ENCODE data around the gene PDXDC1. TPM values are rescaled to one million over a fixed set of nuclear protein-coding genes. Genes with fewer than 3 reads are reported as not detected.
A peak's percentile ranks its signal among the peaks of the same experiment; 100 is the strongest.
"Not testable (repeated sequence)": the region's sequence is repeated elsewhere in the genome, so short reads cannot be mapped to it uniquely, and the experiment has no call there.

PDXDC1 gene, protein sequence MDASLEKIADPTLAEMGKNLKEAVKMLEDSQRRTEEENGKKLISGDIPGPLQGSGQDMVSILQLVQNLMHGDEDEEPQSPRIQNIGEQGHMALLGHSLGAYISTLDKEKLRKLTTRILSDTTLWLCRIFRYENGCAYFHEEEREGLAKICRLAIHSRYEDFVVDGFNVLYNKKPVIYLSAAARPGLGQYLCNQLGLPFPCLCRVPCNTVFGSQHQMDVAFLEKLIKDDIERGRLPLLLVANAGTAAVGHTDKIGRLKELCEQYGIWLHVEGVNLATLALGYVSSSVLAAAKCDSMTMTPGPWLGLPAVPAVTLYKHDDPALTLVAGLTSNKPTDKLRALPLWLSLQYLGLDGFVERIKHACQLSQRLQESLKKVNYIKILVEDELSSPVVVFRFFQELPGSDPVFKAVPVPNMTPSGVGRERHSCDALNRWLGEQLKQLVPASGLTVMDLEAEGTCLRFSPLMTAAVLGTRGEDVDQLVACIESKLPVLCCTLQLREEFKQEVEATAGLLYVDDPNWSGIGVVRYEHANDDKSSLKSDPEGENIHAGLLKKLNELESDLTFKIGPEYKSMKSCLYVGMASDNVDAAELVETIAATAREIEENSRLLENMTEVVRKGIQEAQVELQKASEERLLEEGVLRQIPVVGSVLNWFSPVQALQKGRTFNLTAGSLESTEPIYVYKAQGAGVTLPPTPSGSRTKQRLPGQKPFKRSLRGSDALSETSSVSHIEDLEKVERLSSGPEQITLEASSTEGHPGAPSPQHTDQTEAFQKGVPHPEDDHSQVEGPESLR
- total RNA-seq: 10 to 100 TPM; 83.9 to 86.7 TPM
- 10 to 100 TPM; 11.1 to 37.2 TPM for polyA plus RNA-seq

GRCh38 chr16:14974656-14975417 lies at the start of gene PDXDC1:
PDXDC1 (plus strand) TSS chr16:14975026; CDS start chr16:14975200, 174 bp downstream.
- Histone ChIP-seq H3K4me3 (ENCODE audit: low read length in 2 of 2) (peak within 1 kb of the TSS; percentile 63 to 65), H3K27ac (ENCODE audit: low read depth, low read length) (peak within 1 kb of the TSS; percentile 85), H3K4me1 (ENCODE audit: insufficient read depth, low read length) (peaks cover 17% of the 10 kb centered on the region)
- H3K9me3 ChIP-seq (ENCODE audit: control insufficient read depth in 1 of 2, low read length in 2 of 2); H3K36me3 ChIP-seq (ENCODE audit: insufficient read depth, low read length); H3K9me3 Mint-ChIP-seq; H3K36me3 Mint-ChIP-seq; CTCF ChIA-PET (ENCODE audit: partially characterized antibody); H3K27me3 Mint-ChIP-seq; H3K27me3 ChIP-seq (ENCODE audit: insufficient read depth, low read length): not testable (repeated sequence)
- POLR2A ChIA-PET (ENCODE audit: partially characterized antibody): interaction anchor here (0.6 to 2.0 kb wide), 8 partner anchors 12 to 675 kb away, joined by 3 to 14 read pairs (median 3); partner anchors contain the start of gene NTAN1
- H3K4me3 Mint-ChIP-seq: peak within 1 kb of the TSS; percentile 90 to 98 (median 94)
- peaks cover 14 to 37% (median 21%) of the 10 kb centered on the region in 4 donors for H3K4me1 Mint-ChIP-seq
- intact Hi-C loops (cut with micrococcal nuclease): loop anchor here (5.0 kb wide), 1 partner anchor 47 kb away; no protein-coding TSS in a partner anchor
- peak; percentile 96 to 100 (median 100) for DNase-seq
- peak within 1 kb of the TSS; percentile 92 to 98 (median 97) for H3K27ac Mint-ChIP-seq

- H3K27me3 ChIP-seq (ENCODE audit: insufficient read depth, low read length); H3K27ac ChIP-seq (ENCODE audit: low read depth, low read length); H3K9me3 Mint-ChIP-seq; intact Hi-C loops (cut with micrococcal nuclease); H3K36me3 Mint-ChIP-seq; POLR2A ChIA-PET (ENCODE audit: partially characterized antibody); H3K4me3 Mint-ChIP-seq; H3K4me1 Mint-ChIP-seq; H3K36me3 ChIP-seq (ENCODE audit: insufficient read depth, low read length); H3K4me1 ChIP-seq (ENCODE audit: insufficient read depth, low read length); H3K9me3 ChIP-seq (ENCODE audit: control insufficient read depth in 1 of 2, low read length in 2 of 2); CTCF ChIA-PET (ENCODE audit: partially characterized antibody); H3K4me3 ChIP-seq (ENCODE audit: low read length in 2 of 2); H3K27me3 Mint-ChIP-seq: not testable (repeated sequence)
- peak in 1 of 5 donors; percentile 29 for DNase-seq
- peak overlapping the region in 6 of 7 donors; percentile 25 to 81 (median 66) for H3K27ac Mint-ChIP-seq
Measured at GRCh38 chr16:14928064-14928714, 46.6 kb upstream of the PDXDC1 start.

DNA sequence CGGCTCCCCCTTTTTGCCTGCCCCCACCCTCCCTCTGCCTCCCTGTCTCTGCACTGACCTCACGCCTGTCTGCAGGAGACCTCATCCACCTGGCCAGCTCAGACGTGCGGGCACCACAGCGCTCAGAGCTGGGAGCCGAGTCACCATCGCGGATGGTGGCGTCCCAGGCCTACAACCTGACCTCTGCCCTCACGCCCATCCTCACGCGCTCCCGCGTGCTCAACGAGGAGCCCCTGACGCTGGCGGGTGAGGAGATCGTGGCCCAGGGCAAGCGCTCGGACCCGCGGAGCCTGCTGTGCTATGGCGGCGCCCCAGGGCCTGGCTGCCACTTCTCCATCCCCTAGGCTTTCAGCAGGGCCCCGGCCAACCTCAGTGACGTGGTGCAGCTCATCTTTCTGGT lies 45.6 kb upstream of the PDXDC1 start:
- intact Hi-C loops (cut with micrococcal nuclease): not testable (repeated sequence)

GRCh38 chr16:14930246-14930645 lies 44.6 kb upstream of the PDXDC1 start:
- H3K27ac Mint-ChIP-seq; H3K27me3 ChIP-seq (ENCODE audit: insufficient read depth, low read length); H3K4me1 ChIP-seq (ENCODE audit: insufficient read depth, low read length); H3K4me3 Mint-ChIP-seq; H3K36me3 ChIP-seq (ENCODE audit: insufficient read depth, low read length); CTCF ChIA-PET (ENCODE audit: partially characterized antibody); intact Hi-C loops (cut with micrococcal nuclease); DNase-seq; H3K4me1 Mint-ChIP-seq; POLR2A ChIA-PET (ENCODE audit: partially characterized antibody); H3K4me3 ChIP-seq (ENCODE audit: low read length in 2 of 2); H3K9me3 Mint-ChIP-seq; H3K27ac ChIP-seq (ENCODE audit: low read depth, low read length); H3K9me3 ChIP-seq (ENCODE audit: control insufficient read depth in 1 of 2, low read length in 2 of 2); H3K27me3 Mint-ChIP-seq; H3K36me3 Mint-ChIP-seq: not testable (repeated sequence)

More for the DNA sequence above, 45.6 kb upstream of the PDXDC1 start:
- H3K4me1 ChIP-seq (ENCODE audit: insufficient read depth, low read length); H3K9me3 ChIP-seq (ENCODE audit: control insufficient read depth in 1 of 2, low read length in 2 of 2); H3K36me3 Mint-ChIP-seq; POLR2A ChIA-PET (ENCODE audit: partially characterized antibody); H3K4me1 Mint-ChIP-seq; H3K27me3 ChIP-seq (ENCODE audit: insufficient read depth, low read length); H3K27ac Mint-ChIP-seq; H3K36me3 ChIP-seq (ENCODE audit: insufficient read depth, low read length); H3K27me3 Mint-ChIP-seq; DNase-seq; CTCF ChIA-PET (ENCODE audit: partially characterized antibody); H3K9me3 Mint-ChIP-seq; H3K4me3 ChIP-seq (ENCODE audit: low read length in 2 of 2); H3K27ac ChIP-seq (ENCODE audit: low read depth, low read length); H3K4me3 Mint-ChIP-seq: not testable (repeated sequence)

- H3K36me3 ChIP-seq (ENCODE audit: insufficient read depth, low read length); H3K4me3 Mint-ChIP-seq; H3K4me1 Mint-ChIP-seq; H3K36me3 Mint-ChIP-seq; H3K27me3 Mint-ChIP-seq; H3K4me1 ChIP-seq (ENCODE audit: insufficient read depth, low read length); intact Hi-C loops (cut with micrococcal nuclease); POLR2A ChIA-PET (ENCODE audit: partially characterized antibody); H3K9me3 Mint-ChIP-seq; H3K4me3 ChIP-seq (ENCODE audit: low read length in 2 of 2); H3K27ac Mint-ChIP-seq; DNase-seq; CTCF ChIA-PET (ENCODE audit: partially characterized antibody); H3K27me3 ChIP-seq (ENCODE audit: insufficient read depth, low read length); H3K27ac ChIP-seq (ENCODE audit: low read depth, low read length); H3K9me3 ChIP-seq (ENCODE audit: control insufficient read depth in 1 of 2, low read length in 2 of 2): not testable (repeated sequence)
Measured at GRCh38 chr16:14930971-14931370, 43.9 kb upstream of the PDXDC1 start.

DNA sequence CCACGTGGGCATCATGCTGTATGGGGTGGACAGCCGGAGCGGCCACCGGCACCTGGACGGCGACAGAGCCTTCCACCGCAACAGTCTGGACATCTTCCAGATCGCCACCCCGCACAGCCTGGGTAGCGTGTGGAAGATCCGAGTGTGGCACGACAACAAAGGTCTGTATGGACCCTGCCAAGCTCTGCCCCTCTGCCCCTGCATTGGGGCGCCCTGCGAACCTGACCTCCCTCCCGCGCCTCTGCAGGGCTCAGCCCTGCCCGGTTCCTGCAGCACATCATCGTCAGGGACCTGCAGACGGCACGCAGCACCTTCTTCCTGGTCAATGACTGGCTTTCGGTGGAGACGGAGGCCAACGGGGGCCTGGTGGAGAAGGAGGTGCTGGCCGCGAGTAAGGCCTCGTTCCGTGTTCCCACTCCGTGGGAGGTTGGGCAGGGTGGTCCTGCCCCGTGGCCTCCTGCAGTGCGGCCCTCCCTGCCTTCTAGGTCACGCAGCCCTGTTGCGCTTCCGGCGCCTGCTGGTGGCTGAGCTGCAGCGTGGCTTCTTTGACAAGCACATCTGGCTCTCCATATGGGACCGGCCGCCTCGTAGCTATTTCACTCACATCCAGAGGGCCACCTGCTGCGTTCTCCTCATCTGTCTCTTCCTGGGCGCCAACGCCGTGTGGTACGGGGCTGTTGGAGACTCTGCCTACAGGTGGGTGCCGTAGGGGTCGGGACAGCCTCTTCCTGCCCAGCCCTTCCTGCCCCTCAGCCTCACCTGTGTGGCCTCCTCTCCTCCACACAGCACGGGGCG lies 42.0 kb upstream of the PDXDC1 start:
- H3K9me3 Mint-ChIP-seq; CTCF ChIA-PET (ENCODE audit: partially characterized antibody); H3K27ac Mint-ChIP-seq; H3K27ac ChIP-seq (ENCODE audit: low read depth, low read length); H3K27me3 ChIP-seq (ENCODE audit: insufficient read depth, low read length); H3K9me3 ChIP-seq (ENCODE audit: control insufficient read depth in 1 of 2, low read length in 2 of 2); H3K36me3 Mint-ChIP-seq; intact Hi-C loops (cut with micrococcal nuclease); H3K4me3 ChIP-seq (ENCODE audit: low read length in 2 of 2); H3K27me3 Mint-ChIP-seq; H3K4me1 ChIP-seq (ENCODE audit: insufficient read depth, low read length); H3K4me3 Mint-ChIP-seq; H3K36me3 ChIP-seq (ENCODE audit: insufficient read depth, low read length); POLR2A ChIA-PET (ENCODE audit: partially characterized antibody); H3K4me1 Mint-ChIP-seq; DNase-seq: not testable (repeated sequence)

All from CD4-positive, alpha-beta memory T cell (primary cell).